B cell (primary cell): ENCODE data around the gene PLA2G4F. TPM values are rescaled to one million over a fixed set of nuclear protein-coding genes. Genes with fewer than 3 reads are reported as not detected.

ENCODE experiments used
- ATAC-seq: fragments of 200-7000 bp; cut with Tn5 transposase; one replicate; pipeline ENCODE4 v1.10.0; 2021; ENCODE audit warnings: low read depth, mild to moderate bottlenecking, moderate number of reproducible peaks, moderate library complexity
- CTCF ChIA-PET: fragments of 350-600 bp; sonication (Branson Sonifier 250); formaldehyde crosslinking; loops from one replicate; lab custom pipeline; 2021; ENCODE audit warnings: antibody characterized with exemption, inconsistent platforms; lab: Charles Lee
- POLR2A ChIA-PET: fragments of 350-600 bp; sonication (Branson Sonifier 250); formaldehyde crosslinking; loops from one replicate; lab custom pipeline; 2021; ENCODE audit warnings: antibody characterized with exemption; lab: Charles Lee
- DNase-seq: peaks from one replicate; pipeline ENCODE4 v3.0.0; 2013
- H2AFZ ChIP-seq: 2 replicates; pipeline ENCODE4 v1.6.1; 2012; ENCODE audit warnings: mild to moderate bottlenecking, low read depth, low read length; ENCODE audit not compliant: insufficient read depth, poor library complexity, severe bottlenecking
- H3K27ac ChIP-seq, 2 donors: 1 replicate in 1 of 2; 2 replicates in 1 of 2; pipeline ENCODE4 v1.5.1; 2012 to 2013; ENCODE audit warnings: low read length in 2 of 2, mild to moderate bottlenecking in 2 of 2, moderate library complexity in 1 of 2
- H3K27me3 ChIP-seq, 4 experiments: fragments of 200-600 bp in 1 of 4; sonication (generic) in 1 of 4; replicated peaks in 1 of 4; 1 replicate in 2 of 4; 2 replicates in 2 of 4; pipeline versions ENCODE4 v1.6.1 to v1.7.0; 2013 to 2016; ENCODE audit warnings: low read length in 3 of 4, mild to moderate bottlenecking in 2 of 4, mixed read lengths in 1 of 4, moderate library complexity in 1 of 4; ENCODE audit not compliant: insufficient read depth in 4 of 4, control insufficient read depth in 3 of 4; ENCODE audit errors: control extremely low read depth in 1 of 4
- H3K36me3 ChIP-seq, 2 experiments: replicated peaks in 1 of 2; 1 replicate in 1 of 2; 2 replicates in 1 of 2; pipeline versions ENCODE4 v1.6.1 to v1.7.1; 2013; ENCODE audit warnings: low read length in 1 of 2; ENCODE audit not compliant: insufficient read depth in 2 of 2, control insufficient read depth in 1 of 2; ENCODE audit errors: control extremely low read depth in 1 of 2, extremely low read depth in 1 of 2
- H3K4me1 ChIP-seq, 2 donors: fragments of 200-600 bp in 1 of 2; sonication (generic) in 1 of 2; 1 replicate in 1 of 2; 2 replicates in 1 of 2; pipeline versions ENCODE4 v1.5.1 to v1.6.1; 2013 to 2017; ENCODE audit warnings: low read length in 2 of 2; ENCODE audit not compliant: control insufficient read depth in 2 of 2, insufficient read depth in 2 of 2
- H3K4me2 ChIP-seq: replicated peaks from 2 replicates; pipeline ENCODE3; 2012; ENCODE audit warnings: mild to moderate bottlenecking, low read depth, low read length; ENCODE audit not compliant: poor library complexity, severe bottlenecking
- H3K4me3 ChIP-seq, 5 experiments: fragments of 200-600 bp in 1 of 5; sonication (generic) in 1 of 5; 1 replicate in 3 of 5; 2 replicates in 2 of 5; pipeline versions ENCODE4 v1.5.1 to v1.7.0; 2011 to 2016; ENCODE audit warnings: low read length in 4 of 5, mild to moderate bottlenecking in 4 of 5, low read depth in 2 of 5, control low read depth in 1 of 5, moderate library complexity in 1 of 5; ENCODE audit not compliant: insufficient read depth in 1 of 5; ENCODE audit errors: control extremely low read depth in 1 of 5, extremely low read depth in 1 of 5
- H3K79me2 ChIP-seq: fragments of 200-600 bp; sonication (generic); one replicate; pipeline ENCODE4 v1.6.0; 2016; ENCODE audit warnings: low read length; ENCODE audit not compliant: control insufficient read depth, insufficient read depth
- H3K9ac ChIP-seq: fragments of 200-600 bp; sonication (generic); 2 replicates; pipeline ENCODE4 v1.6.1; 2017; ENCODE audit warnings: mild to moderate bottlenecking, low read length, moderate library complexity
- H3K9me3 ChIP-seq, 3 donors: one replicate each; pipeline versions ENCODE4 v1.6.1 to v1.7.1; 2013; ENCODE audit warnings: low read length in 2 of 3; ENCODE audit not compliant: control insufficient read depth in 2 of 3, insufficient read depth in 1 of 3; ENCODE audit errors: control extremely low read depth in 1 of 3
- H4K20me1 ChIP-seq: 2 replicates; pipeline ENCODE4 v1.6.0; 2012; ENCODE audit warnings: mild to moderate bottlenecking, low read length; ENCODE audit not compliant: insufficient read depth, control insufficient read depth, poor library complexity, severe bottlenecking
- H3K27ac Mint-ChIP-seq: one replicate; pipeline ENCODE4 v1.8.0; 2021; ENCODE audit warnings: mixed read lengths
- H3K27me3 Mint-ChIP-seq: one replicate; pipeline ENCODE4 v1.8.0; 2021; ENCODE audit warnings: mixed read lengths
- H3K4me1 Mint-ChIP-seq: one replicate; pipeline ENCODE4 v1.8.0; 2021; ENCODE audit warnings: mixed read lengths
- H3K4me3 Mint-ChIP-seq: one replicate; pipeline ENCODE4 v1.8.0; 2021; ENCODE audit warnings: mixed read lengths
- H3K9me3 Mint-ChIP-seq: one replicate; pipeline ENCODE4 v1.8.0; 2022; ENCODE audit warnings: mixed read lengths; ENCODE audit not compliant: insufficient read depth
- CTCF ChIP-seq: fragments of 200-600 bp; IDR thresholded peaks from one replicate; pipeline ENCODE4 v1.8.0; 2022; ENCODE audit warnings: antibody characterized with exemption, mild to moderate bottlenecking
- EZH2 ChIP-seq: IDR thresholded peaks from 2 replicates; pipeline ENCODE4 v1.6.1; 2012; ENCODE audit warnings: borderline replicate concordance, low read depth, mild to moderate bottlenecking, moderate library complexity, low read length; ENCODE audit not compliant: insufficient read depth, poor library complexity, severe bottlenecking
- WGBS: methylation state at CpG from one replicate; pipeline ENCODE4 v1.1.5; 2013; ENCODE audit warnings: missing lambda C conversion rate; ENCODE audit not compliant: insufficient coverage; 5-methylcytosine and 5-hydroxymethylcytosine counted together
- intact Hi-C: fragments of 100-400 bp; cut with micrococcal nuclease; formaldehyde crosslinking; loops from one replicate; pipeline ENCODE4 v1.10.0; 2022
- polyA plus RNA-seq: library from polyadenylated mRNA; depleted of rRNA; stranded (reverse); fragments of >200 nt; gene quantifications from 2 replicates; pipeline ENCODE4 v1.2.3, GENCODE V29; 2012
- total RNA-seq, 2 donors: library from RNA; stranded (reverse); fragments of 120-200 nt in 1 of 2; gene quantifications; 1 replicate in 1 of 2; 2 replicates in 1 of 2; pipeline versions ENCODE4 v1.2.3 to v1.2.4, GENCODE V29; 2013 to 2022

PLA2G4F gene
- total and polyA plus RNA-seq, 2 donors (not counting 1 experiment from before 2014, with no cell fraction given): not detected

DNA sequence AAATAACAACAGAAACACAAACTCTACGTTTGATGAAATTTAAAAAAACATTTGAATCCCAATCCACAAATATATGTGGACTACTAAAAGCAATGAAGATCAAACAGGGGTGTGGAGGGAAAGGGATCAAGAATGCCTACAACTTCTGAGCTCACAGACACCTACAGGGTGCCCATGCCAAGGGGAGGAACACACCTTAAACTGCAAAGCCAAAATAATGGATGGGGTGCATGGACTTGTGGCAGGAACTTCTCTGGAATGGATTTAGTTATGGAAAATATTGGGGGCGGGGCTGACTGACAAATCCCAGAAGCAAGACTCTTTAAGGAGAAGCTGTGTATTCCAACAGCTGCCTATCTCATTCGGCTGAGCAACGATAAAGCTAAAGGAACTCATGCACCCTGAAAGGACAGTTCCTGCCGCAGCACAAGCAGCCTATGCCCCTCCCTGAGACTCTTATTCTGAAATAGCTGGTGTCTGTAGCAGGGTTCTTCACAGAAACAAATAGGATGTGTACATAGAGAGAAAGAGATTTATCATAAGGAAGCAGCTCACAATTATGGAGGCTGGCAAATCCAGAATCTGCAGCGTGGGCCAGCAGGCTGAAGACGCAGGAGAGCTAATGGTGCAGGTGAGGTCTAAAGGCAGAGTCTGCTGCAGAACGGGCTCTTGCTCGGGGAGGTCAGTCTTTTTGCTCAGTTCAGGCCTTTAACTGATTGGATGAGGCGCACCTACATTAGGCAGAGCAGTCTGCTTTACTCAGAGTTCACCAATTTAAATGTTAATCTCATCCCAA, 37.6 kb downstream of the PLA2G4F start:
- DNase-seq (no peak), ATAC-seq (no peak)
- no peak overlapping the region for H3K4me3 ChIP-seq
- H3K36me3 ChIP-seq: no peaks in the 10 kb centered on the region
- H2AFZ ChIP-seq: no peak overlapping the region
- no peaks in the 10 kb centered on the region for H3K4me1 ChIP-seq
- no peaks in the 10 kb centered on the region for H3K9me3 ChIP-seq
- no peak overlapping the region for H3K9ac ChIP-seq
- H4K20me1 ChIP-seq: no peaks in the 10 kb centered on the region
- ChIA-PET CTCF (interaction anchor here (2.3 kb wide), 1 partner anchor 35 kb away, joined by 7 read pairs; no protein-coding TSS in a partner anchor), POLR2A (no interaction called here)
- peaks cover 4% of the 10 kb centered on the region for H3K27me3 Mint-ChIP-seq
- no peak overlapping the region for H3K4me3 Mint-ChIP-seq
- no peaks in the 10 kb centered on the region for H3K4me1 Mint-ChIP-seq
- intact Hi-C loops: no loop called here
- H3K27me3 ChIP-seq: no peaks in the 10 kb centered on the region
- no peak overlapping the region for H3K27ac Mint-ChIP-seq
- H3K79me2 ChIP-seq: no peaks in the 10 kb centered on the region
- TF ChIP-seq EZH2 (no peak), CTCF (no peak)
- no peak overlapping the region for H3K27ac ChIP-seq
- no peaks in the 10 kb centered on the region for H3K9me3 Mint-ChIP-seq
- H3K4me2 ChIP-seq: no peak overlapping the region
- WGBS: 89% methylated on average over 7 of the region's 10 CpGs

- POLR2A ChIA-PET: no interaction called here
- no peaks in the 10 kb centered on the region for H3K36me3 ChIP-seq
- DNase-seq: no peak
- H3K27me3 ChIP-seq: peaks cover 0 to 5% (median 0%) of the 10 kb centered on the region in 4 experiments
- ATAC-seq: no peak
- CTCF ChIA-PET: no interaction called here
- H3K4me2 ChIP-seq: no peak overlapping the region
- no peak overlapping the region for H3K27ac Mint-ChIP-seq
- no peak overlapping the region for H3K9ac ChIP-seq
- no peak overlapping the region for H2AFZ ChIP-seq
- peaks cover 4 to 8% of the 10 kb centered on the region in 2 donors for H3K4me1 ChIP-seq
- H4K20me1 ChIP-seq: no peaks in the 10 kb centered on the region
- WGBS: 33% methylated on average over 3 of the region's 4 CpGs
- no peak overlapping the region for H3K4me3 ChIP-seq
- intact Hi-C loops: no loop called here
- TF ChIP-seq EZH2 (no peak), CTCF (no peak)
- no peaks in the 10 kb centered on the region for H3K9me3 Mint-ChIP-seq
- H3K27ac ChIP-seq: no peak overlapping the region
- H3K4me1 Mint-ChIP-seq: peaks cover 10% of the 10 kb centered on the region
- H3K27me3 Mint-ChIP-seq: peaks cover 27% of the 10 kb centered on the region
- H3K4me3 Mint-ChIP-seq: no peak overlapping the region
- no peaks in the 10 kb centered on the region for H3K9me3 ChIP-seq
- H3K79me2 ChIP-seq: no peaks in the 10 kb centered on the region
These were observed 44.5 kb downstream of the PLA2G4F start for GRCh38 chr15:42111924-42112323.
